ENCODE results near the gene DENND5A. TPM values are rescaled to one million over a fixed set of nuclear protein-coding genes. Genes with fewer than 3 reads are reported as not detected.

DENND5A gene
- total and polyA plus RNA-seq, 9 of the 15 experiments (the other 6 are each of a cell fraction or from before 2014, with no cell fraction given) = 11.7 to 130 (median 46.3) TPM

DNA sequence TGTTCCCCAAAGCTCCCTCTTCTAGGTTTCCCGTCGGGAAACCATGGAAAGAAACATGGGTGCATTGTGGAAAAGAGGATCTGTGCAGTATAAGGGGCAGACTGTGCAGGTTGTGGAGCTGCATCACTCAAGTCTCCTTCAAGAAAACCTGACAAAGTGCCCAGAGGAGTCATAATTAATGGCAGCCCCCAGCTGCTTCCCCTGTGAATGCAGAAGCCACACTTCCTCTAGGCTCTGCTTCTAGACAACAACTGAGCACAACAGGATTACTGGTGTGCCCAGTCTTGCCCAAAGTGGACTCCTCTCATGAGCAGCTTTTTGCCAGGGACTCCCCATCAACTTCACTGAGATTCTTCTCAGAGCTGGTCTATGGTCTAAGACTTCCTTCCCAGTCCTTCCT is 131.2 kb downstream of the DENND5A start:
- CTCF ChIA-PET (ENCODE audit: low intra/inter-chr PET ratio) = no interaction called here
- Histone ChIP-seq H3K79me2 (ENCODE audit: control insufficient read depth, insufficient read depth, low read length) (no peaks in the 10 kb centered on the region), H3K4me2 (ENCODE audit: insufficient read depth, low read length) (no peak overlapping the region), H4K20me1 (replicated peaks; ENCODE audit: control insufficient read depth, insufficient read depth, low read length) (no peaks in the 10 kb centered on the region), H3K27ac (ENCODE audit: extremely low read depth, low read depth, low read length) (no peak overlapping the region), H3K9ac (ENCODE audit: insufficient read depth in 1 of 2, low read depth in 2 of 2, low read length in 2 of 2) (no peak overlapping the region), H3K9me3 (replicated peaks; ENCODE audit: control insufficient read depth, insufficient read depth, low read depth, low read length) (no peaks in the 10 kb centered on the region), H3K4me1 (replicated peaks in 1 of 2; ENCODE audit: control insufficient read depth in 2 of 2, insufficient read depth in 2 of 2, low read length in 2 of 2) (no peaks in the 10 kb centered on the region), H2AFZ (ENCODE audit: low read depth, low read length) (no peak overlapping the region), H3K9me1 (ENCODE audit: control insufficient read depth, insufficient read depth, low read length) (no peaks in the 10 kb centered on the region), H3K36me3 (ENCODE audit: control insufficient read depth, insufficient read depth, low read length) (peaks cover 15% of the 10 kb centered on the region; the same call in 2 of the 3 replicates), H3K4me3 (no peak overlapping the region), H3K27me3 (ENCODE audit: control insufficient read depth in 2 of 2, insufficient read depth in 2 of 2, low read length in 2 of 2) (no peaks in the 10 kb centered on the region)
- POLR2A ChIA-PET = interaction anchor here (1.0 to 1.1 kb wide), 2 partner anchors 10 to 325 kb away, joined by 3 to 4 read pairs; no protein-coding TSS in a partner anchor
- ATAC-seq = no peak
- FAIRE-seq = no peak
- TF ChIP-seq MCM3 (IDR thresholded peaks at IDR 0.05) (no peak), RUNX1 (IDR thresholded peaks at IDR 0.05; ENCODE audit: low read depth) (no peak), NFIX (CRISPR knock-in tag; IDR thresholded peaks at IDR 0.05; ENCODE audit: low read depth) (no peak), ILK (tag; IDR thresholded peaks at IDR 0.05; ENCODE audit: borderline replicate concordance, low read depth) (no peak), SMARCC2 (IDR thresholded peaks at IDR 0.05; ENCODE audit: low read depth) (no peak), ZNF766 (CRISPR knock-in tag; conservative IDR thresholded peaks at IDR 0.05) (no peak), PYGO2 (tag; IDR thresholded peaks at IDR 0.05) (no peak)
- TF ChIP-seq, protein P1, sequence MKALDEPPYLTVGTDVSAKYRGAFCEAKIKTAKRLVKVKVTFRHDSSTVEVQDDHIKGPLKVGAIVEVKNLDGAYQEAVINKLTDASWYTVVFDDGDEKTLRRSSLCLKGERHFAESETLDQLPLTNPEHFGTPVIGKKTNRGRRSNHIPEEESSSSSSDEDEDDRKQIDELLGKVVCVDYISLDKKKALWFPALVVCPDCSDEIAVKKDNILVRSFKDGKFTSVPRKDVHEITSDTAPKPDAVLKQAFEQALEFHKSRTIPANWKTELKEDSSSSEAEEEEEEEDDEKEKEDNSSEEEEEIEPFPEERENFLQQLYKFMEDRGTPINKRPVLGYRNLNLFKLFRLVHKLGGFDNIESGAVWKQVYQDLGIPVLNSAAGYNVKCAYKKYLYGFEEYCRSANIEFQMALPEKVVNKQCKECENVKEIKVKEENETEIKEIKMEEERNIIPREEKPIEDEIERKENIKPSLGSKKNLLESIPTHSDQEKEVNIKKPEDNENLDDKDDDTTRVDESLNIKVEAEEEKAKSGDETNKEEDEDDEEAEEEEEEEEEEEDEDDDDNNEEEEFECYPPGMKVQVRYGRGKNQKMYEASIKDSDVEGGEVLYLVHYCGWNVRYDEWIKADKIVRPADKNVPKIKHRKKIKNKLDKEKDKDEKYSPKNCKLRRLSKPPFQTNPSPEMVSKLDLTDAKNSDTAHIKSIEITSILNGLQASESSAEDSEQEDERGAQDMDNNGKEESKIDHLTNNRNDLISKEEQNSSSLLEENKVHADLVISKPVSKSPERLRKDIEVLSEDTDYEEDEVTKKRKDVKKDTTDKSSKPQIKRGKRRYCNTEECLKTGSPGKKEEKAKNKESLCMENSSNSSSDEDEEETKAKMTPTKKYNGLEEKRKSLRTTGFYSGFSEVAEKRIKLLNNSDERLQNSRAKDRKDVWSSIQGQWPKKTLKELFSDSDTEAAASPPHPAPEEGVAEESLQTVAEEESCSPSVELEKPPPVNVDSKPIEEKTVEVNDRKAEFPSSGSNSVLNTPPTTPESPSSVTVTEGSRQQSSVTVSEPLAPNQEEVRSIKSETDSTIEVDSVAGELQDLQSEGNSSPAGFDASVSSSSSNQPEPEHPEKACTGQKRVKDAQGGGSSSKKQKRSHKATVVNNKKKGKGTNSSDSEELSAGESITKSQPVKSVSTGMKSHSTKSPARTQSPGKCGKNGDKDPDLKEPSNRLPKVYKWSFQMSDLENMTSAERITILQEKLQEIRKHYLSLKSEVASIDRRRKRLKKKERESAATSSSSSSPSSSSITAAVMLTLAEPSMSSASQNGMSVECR (CRISPR knock-in tag; IDR thresholded peaks at IDR 0.05) = no peak
- TF ChIP-seq, protein P2, sequence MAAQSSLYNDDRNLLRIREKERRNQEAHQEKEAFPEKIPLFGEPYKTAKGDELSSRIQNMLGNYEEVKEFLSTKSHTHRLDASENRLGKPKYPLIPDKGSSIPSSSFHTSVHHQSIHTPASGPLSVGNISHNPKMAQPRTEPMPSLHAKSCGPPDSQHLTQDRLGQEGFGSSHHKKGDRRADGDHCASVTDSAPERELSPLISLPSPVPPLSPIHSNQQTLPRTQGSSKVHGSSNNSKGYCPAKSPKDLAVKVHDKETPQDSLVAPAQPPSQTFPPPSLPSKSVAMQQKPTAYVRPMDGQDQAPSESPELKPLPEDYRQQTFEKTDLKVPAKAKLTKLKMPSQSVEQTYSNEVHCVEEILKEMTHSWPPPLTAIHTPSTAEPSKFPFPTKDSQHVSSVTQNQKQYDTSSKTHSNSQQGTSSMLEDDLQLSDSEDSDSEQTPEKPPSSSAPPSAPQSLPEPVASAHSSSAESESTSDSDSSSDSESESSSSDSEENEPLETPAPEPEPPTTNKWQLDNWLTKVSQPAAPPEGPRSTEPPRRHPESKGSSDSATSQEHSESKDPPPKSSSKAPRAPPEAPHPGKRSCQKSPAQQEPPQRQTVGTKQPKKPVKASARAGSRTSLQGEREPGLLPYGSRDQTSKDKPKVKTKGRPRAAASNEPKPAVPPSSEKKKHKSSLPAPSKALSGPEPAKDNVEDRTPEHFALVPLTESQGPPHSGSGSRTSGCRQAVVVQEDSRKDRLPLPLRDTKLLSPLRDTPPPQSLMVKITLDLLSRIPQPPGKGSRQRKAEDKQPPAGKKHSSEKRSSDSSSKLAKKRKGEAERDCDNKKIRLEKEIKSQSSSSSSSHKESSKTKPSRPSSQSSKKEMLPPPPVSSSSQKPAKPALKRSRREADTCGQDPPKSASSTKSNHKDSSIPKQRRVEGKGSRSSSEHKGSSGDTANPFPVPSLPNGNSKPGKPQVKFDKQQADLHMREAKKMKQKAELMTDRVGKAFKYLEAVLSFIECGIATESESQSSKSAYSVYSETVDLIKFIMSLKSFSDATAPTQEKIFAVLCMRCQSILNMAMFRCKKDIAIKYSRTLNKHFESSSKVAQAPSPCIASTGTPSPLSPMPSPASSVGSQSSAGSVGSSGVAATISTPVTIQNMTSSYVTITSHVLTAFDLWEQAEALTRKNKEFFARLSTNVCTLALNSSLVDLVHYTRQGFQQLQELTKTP (IDR thresholded peaks at IDR 0.05; ENCODE audit: low read depth in 1 of 2, partially characterized antibody in 2 of 2) = no peak
- TF ChIP-seq, protein P3, sequence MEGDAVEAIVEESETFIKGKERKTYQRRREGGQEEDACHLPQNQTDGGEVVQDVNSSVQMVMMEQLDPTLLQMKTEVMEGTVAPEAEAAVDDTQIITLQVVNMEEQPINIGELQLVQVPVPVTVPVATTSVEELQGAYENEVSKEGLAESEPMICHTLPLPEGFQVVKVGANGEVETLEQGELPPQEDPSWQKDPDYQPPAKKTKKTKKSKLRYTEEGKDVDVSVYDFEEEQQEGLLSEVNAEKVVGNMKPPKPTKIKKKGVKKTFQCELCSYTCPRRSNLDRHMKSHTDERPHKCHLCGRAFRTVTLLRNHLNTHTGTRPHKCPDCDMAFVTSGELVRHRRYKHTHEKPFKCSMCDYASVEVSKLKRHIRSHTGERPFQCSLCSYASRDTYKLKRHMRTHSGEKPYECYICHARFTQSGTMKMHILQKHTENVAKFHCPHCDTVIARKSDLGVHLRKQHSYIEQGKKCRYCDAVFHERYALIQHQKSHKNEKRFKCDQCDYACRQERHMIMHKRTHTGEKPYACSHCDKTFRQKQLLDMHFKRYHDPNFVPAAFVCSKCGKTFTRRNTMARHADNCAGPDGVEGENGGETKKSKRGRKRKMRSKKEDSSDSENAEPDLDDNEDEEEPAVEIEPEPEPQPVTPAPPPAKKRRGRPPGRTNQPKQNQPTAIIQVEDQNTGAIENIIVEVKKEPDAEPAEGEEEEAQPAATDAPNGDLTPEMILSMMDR (IDR thresholded peaks at IDR 0.05 in 2 of 3, conservative IDR thresholded peaks at IDR 0.05 in 1 of 3; ENCODE audit: insufficient read depth in 2 of 3, low read depth in 1 of 3, low read length in 3 of 3) = no peak
- BruUV-seq (replicated peaks) = no TSS peak
- intact Hi-C loops (cut with micrococcal nuclease) (loop anchor here (5.0 kb wide), 1 partner anchor 37 kb away; no protein-coding TSS in a partner anchor), in situ Hi-C loops (cut with MboI) (loop anchor here (10.0 kb wide), 1 partner anchor 119 kb away; no protein-coding TSS in a partner anchor)
- DNase-seq (ENCODE audit: extremely low read depth in 1 of 4, low spot score in 3 of 4) = no peak
- 71% methylated on average over 2 of the region's 2 CpGs for WGBS (ENCODE audit: insufficient coverage, low coverage, missing lambda C conversion rate)
